Heart left ventricle (tissue), 13 donors: ENCODE measurements around the gene CAMTA2.

Source experiments
- CTCF ChIP-seq, 12 donors: fragments of 200-600 bp; sonication (generic) in 4 of 12; IDR thresholded peaks; one replicate each; pipeline versions ENCODE4 v1.5.0 to v1.8.0; 2018 to 2022; ENCODE audit warnings: antibody characterized with exemption in 12 of 12, mild to moderate bottlenecking in 5 of 12
- POLR2A ChIP-seq, 2 donors: fragments of 450-650 bp; IDR thresholded peaks; one replicate each; pipeline ENCODE4 v1.6.1; 2017; ENCODE audit warnings: antibody characterized with exemption in 2 of 2, mild to moderate bottlenecking in 2 of 2, moderate library complexity in 2 of 2
- donor health status: ischemic (EF 13 %, LVEDD 7.1; RV severe dilation, severe dysfunction).
- donor health status: DM: no; HTN: yes; CAD: no.
- donor health status: DM: no; HTN: no; CAD: no.
- donor health status: ischemic (EF 25% LVEDD 6.9; RV normal size, moderate dysfunction).
- donor health status: ischemic (EF 25% LVEDD 5.7; RV mildly dilated, moderate dysfunction).
- donor health status: ischemic (EF 35%, LVEDD 5.7; RV mildly dilated, moderate dysfunction).
- donor health status: nonischemic (EF 11% LVEDD 7.7; RV severe dilation, severe dysfunction).
- donor health status: DM: yes; HTN: yes; CAD: no.
- donor health status: PGD.
- donor health status: ischemic (EF 29% LVEDD 5.4; RV normal size, mild dysfunction).
- donor health status: nonischemic (EF 23%, LVEDD 6.1; RV moderate dilation, normal function).

- TF ChIP-seq CTCF (IDR thresholded peaks at IDR 0.05), result no peak
- no peak for TF ChIP-seq POLR2A (IDR thresholded peaks at IDR 0.05)
Measured at GRCh38 chr17:4978726-4979125, 8.7 kb downstream of the CAMTA2 start.
